Esophagus muscularis mucosa (tissue), 4 donors: ENCODE measurements around the gene HENMT1.

Experiments used
- CTCF ChIP-seq, 3 experiments: fragments of 200-600 bp in 2 of 3; fragments of 450-650 bp in 1 of 3; sonication (generic) in 2 of 3; IDR thresholded peaks; one replicate each; pipeline ENCODE4 v1.5.1; 2017 to 2019; ENCODE audit warnings: antibody characterized with exemption in 3 of 3, mild to moderate bottlenecking in 2 of 3, moderate library complexity in 1 of 3
- EP300 ChIP-seq: sonication (generic); formaldehyde crosslinking; IDR thresholded peaks from one replicate; pipeline ENCODE4 v1.6.1; 2017; ENCODE audit warnings: antibody characterized with exemption
- POLR2A ChIP-seq: fragments of 450-650 bp; IDR thresholded peaks from one replicate; pipeline ENCODE4 v1.6.1; 2017; ENCODE audit warnings: antibody characterized with exemption, moderate library complexity, mild to moderate bottlenecking, low read depth
- POLR2AphosphoS5 ChIP-seq, 2 donors: sonication (generic); formaldehyde crosslinking; IDR thresholded peaks; one replicate each; pipeline ENCODE4 v1.6.1; 2017; ENCODE audit warnings: antibody characterized with exemption in 2 of 2

DNA sequence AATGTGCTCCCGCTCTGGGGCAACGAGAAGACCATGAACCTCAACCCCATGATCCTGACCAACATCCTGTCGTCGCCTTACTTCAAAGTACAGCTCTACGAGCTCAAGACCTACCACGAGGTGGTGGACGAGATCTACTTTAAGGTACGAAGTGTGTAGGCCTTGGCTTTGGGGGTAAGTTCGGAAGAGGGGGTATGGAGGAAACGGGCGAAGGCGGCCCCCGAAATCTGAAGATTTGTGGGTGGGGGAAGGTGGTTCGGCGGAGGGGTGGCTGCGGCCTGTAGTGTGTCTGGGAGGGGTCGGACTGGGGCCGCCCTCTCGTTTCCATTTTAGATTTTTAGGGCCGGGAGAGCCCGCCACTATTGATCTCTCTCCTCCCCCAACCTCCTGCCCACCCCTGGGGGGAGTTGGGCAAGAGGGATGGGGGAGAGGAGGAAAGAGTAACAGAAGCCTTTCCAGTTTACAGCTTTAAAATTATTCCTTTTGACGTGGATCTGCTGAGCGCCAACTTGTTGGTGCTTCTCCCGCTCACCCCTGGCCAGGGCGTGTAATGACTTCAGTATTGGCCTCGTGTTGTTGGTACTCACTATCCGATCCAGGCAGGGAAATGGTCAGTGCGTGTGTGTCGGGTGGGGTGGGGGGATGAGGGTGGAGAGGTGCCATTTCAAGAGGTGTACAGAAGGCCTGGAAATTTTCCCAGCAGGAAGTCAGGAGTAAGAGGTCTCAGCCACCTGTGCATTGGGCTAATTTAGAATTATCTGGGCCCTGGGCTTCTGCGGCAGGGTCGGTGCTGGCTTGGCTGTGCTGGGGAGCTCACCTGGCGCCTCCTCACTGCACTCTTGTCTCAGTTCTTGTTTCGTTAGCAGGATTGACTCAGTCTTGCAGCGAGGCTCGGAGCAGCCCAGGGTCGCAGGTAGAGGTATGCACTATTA is 32.1 kb upstream of the HENMT1 start:
- TF ChIP-seq POLR2A = no peak
- no peak for TF ChIP-seq POLR2AphosphoS5 (IDR thresholded peaks at IDR 0.05)
- no peak for TF ChIP-seq CTCF (IDR thresholded peaks at IDR 0.05)
- no peak for TF ChIP-seq EP300
